GM12872 (cell line): ENCODE measurements around the gene PPP6R2.

Source experiments
- CTCF ChIP-seq: IDR thresholded peaks from 3 replicates; pipeline ENCODE4 v1.5.1; 2011; ENCODE audit warnings: low read depth, mild to moderate bottlenecking, low read length, moderate library complexity; ENCODE audit not compliant: insufficient read depth

Gene PPP6R2

GRCh38 chr22:50342651-50343540, at the start of gene PPP6R2:
Gene PPP6R2, plus strand, starts transcription at chr22:50343327. Its CDS starts 50,582 bp downstream, at chr22:50393909.
- no peak for TF ChIP-seq CTCF

- no peak for TF ChIP-seq CTCF
These were observed 49.4 kb upstream of the PPP6R2 start for GRCh38 chr22:50293441-50294318.

GRCh38 chr22:50294319-50294656, 48.8 kb upstream of the PPP6R2 start:
- TF ChIP-seq CTCF, result no peak

- TF ChIP-seq CTCF, result no peak
These were observed 46.3 kb upstream of the PPP6R2 start for GRCh38 chr22:50296658-50297490.

- TF ChIP-seq CTCF, result no peak
These were observed 45.4 kb upstream of the PPP6R2 start for GRCh38 chr22:50297510-50298265.

- TF ChIP-seq CTCF, result no peak
These were observed 44.9 kb upstream of the PPP6R2 start for GRCh38 chr22:50298266-50298637.
